ENCODE data around the gene TPSAB1. TPM values are rescaled to one million over a fixed set of nuclear protein-coding genes. Genes with fewer than 3 reads are reported as not detected.
"Not testable (repeated sequence)": the region's sequence is repeated elsewhere in the genome, so short reads cannot be mapped to it uniquely, and the experiment has no call there.

TPSAB1 gene
- total RNA-seq, 1 donor, result not detected

DNA sequence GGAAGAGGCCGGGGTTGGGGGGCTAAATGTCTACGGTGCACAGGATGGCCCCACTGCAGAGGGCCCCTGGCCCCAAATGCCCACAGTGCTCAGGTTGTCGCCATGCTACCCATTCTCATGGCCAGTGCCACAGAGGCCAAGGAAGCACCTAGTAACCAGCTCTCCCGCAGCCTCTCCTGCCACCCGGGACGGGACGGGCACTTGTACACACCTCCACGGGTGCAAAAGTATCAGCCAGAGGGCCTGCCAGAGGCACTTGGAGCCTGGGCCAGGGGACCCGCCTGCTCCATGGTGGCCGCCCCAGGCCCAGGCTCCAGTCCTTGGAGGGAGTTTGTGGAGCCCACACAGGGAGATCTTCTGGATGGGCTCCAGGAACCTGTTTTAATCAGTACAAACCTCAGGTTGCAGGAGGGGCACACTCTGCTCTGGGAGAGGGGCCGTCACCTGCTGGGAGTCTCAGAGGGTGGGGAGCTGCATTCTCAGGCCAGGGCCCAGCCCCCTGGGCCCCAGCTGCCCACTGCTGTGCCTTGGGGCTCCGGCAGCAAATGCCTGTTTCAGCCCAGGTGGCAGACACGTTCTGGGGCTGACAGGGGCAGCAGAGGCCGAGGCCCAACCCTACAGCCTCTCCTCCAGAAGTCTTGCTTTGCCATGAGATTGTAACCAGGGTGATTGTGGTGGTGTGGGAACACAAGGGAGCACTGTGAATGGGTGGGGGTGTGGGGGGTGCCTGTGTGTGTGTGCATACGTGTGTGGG is 23.3 kb downstream of the TPSAB1 start:
- no peaks in the 10 kb centered on the region for H3K79me2 ChIP-seq (ENCODE audit: insufficient read depth, low read length)
- H3K27ac ChIP-seq (ENCODE audit: low read depth, low read length), result no peak overlapping the region
- H3K4me1 ChIP-seq (ENCODE audit: insufficient read depth, low read length), result no peaks in the 10 kb centered on the region
- H3K4me3 ChIP-seq (ENCODE audit: insufficient read depth, low read length), result no peak overlapping the region
- H2AFZ ChIP-seq (ENCODE audit: low read length), result no peak overlapping the region
- no peaks in the 10 kb centered on the region for H3K36me3 ChIP-seq (ENCODE audit: insufficient read depth, low read length)
- no peak overlapping the region for H3K4me2 ChIP-seq (ENCODE audit: insufficient read depth, low read length)
- no peak for TF ChIP-seq CTCF (IDR thresholded peaks at IDR 0.05; ENCODE audit: extremely low read depth, low read depth, low read length)
- no peaks in the 10 kb centered on the region for H3K9me3 ChIP-seq (ENCODE audit: low read depth, low read length)
- peaks cover 29% of the 10 kb centered on the region for H3K27me3 ChIP-seq (ENCODE audit: insufficient read depth, low read length)
- DNase-seq (ENCODE audit: insufficient read length, low spot score, missing footprints), result no peak
- H4K20me1 ChIP-seq (ENCODE audit: insufficient read depth, low read length), result peaks cover 4% of the 10 kb centered on the region

- Histone ChIP-seq H3K4me1 (ENCODE audit: insufficient read depth, low read length) (no peaks in the 10 kb centered on the region), H3K36me3 (ENCODE audit: insufficient read depth, low read length) (no peaks in the 10 kb centered on the region), H3K79me2 (ENCODE audit: insufficient read depth, low read length) (no peaks in the 10 kb centered on the region), H3K4me2 (ENCODE audit: insufficient read depth, low read length) (no peak overlapping the region), H3K9me3 (ENCODE audit: low read depth, low read length) (no peaks in the 10 kb centered on the region), H2AFZ (ENCODE audit: low read length) (no peak overlapping the region), H3K4me3 (ENCODE audit: insufficient read depth, low read length) (no peak overlapping the region), H3K27ac (ENCODE audit: low read depth, low read length) (no peak overlapping the region), H3K27me3 (ENCODE audit: insufficient read depth, low read length) (peaks cover 22% of the 10 kb centered on the region), H4K20me1 (ENCODE audit: insufficient read depth, low read length) (peaks cover 4% of the 10 kb centered on the region)
- no peak for TF ChIP-seq CTCF (IDR thresholded peaks at IDR 0.05; ENCODE audit: extremely low read depth, low read depth, low read length)
- DNase-seq (ENCODE audit: insufficient read length, low spot score, missing footprints), result no peak
Observed at GRCh38 chr16:1264345-1265089, 24.0 kb downstream of the TPSAB1 start.

DNA sequence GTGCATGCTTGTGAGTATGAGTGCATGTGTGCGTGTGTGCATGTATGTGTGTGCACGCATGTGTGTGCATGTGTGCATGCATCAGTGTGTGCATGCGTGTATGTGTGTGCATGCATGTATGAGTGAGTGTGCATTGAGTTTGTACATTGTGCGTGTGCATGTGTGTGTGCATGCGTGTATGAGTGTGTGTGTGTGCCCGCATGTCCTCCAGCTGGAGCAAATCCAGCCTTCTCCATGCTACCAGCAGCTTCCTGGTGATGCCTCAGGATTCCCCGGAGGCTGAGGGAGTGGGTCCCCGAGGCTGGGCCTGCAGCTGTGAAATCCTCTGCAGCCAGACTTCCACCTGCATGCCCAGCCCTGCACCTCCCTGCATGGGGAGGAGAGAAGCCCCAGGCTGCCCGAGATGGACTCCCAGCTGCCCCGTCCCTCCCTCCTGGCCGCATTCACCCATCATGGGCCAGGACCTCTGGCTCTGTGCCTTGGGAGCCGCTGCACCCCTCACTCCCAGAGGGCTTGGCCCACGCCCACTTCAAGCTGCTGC is 24.7 kb downstream of the TPSAB1 start:
- TF ChIP-seq CTCF (IDR thresholded peaks at IDR 0.05; ENCODE audit: extremely low read depth, low read depth, low read length), result no peak
- peaks cover 15% of the 10 kb centered on the region for H3K27me3 ChIP-seq (ENCODE audit: insufficient read depth, low read length)
- no peak overlapping the region for H3K27ac ChIP-seq (ENCODE audit: low read depth, low read length)
- no peak overlapping the region for H3K4me2 ChIP-seq (ENCODE audit: insufficient read depth, low read length)
- H4K20me1 ChIP-seq (ENCODE audit: insufficient read depth, low read length), result peaks cover 4% of the 10 kb centered on the region
- H3K4me3 ChIP-seq (ENCODE audit: insufficient read depth, low read length), result no peak overlapping the region
- no peaks in the 10 kb centered on the region for H3K79me2 ChIP-seq (ENCODE audit: insufficient read depth, low read length)
- H2AFZ ChIP-seq (ENCODE audit: low read length), result no peak overlapping the region
- no peaks in the 10 kb centered on the region for H3K36me3 ChIP-seq (ENCODE audit: insufficient read depth, low read length)
- no peaks in the 10 kb centered on the region for H3K9me3 ChIP-seq (ENCODE audit: low read depth, low read length)
- DNase-seq (ENCODE audit: insufficient read length, low spot score, missing footprints), result no peak
- H3K4me1 ChIP-seq (ENCODE audit: insufficient read depth, low read length), result no peaks in the 10 kb centered on the region

GRCh38 chr16:1265826-1266225 is 25.3 kb downstream of the TPSAB1 start:
- Histone ChIP-seq H3K4me1 (ENCODE audit: insufficient read depth, low read length) (no peaks in the 10 kb centered on the region), H3K4me2 (ENCODE audit: insufficient read depth, low read length) (no peak overlapping the region), H3K4me3 (ENCODE audit: insufficient read depth, low read length) (no peak overlapping the region), H3K79me2 (ENCODE audit: insufficient read depth, low read length) (no peaks in the 10 kb centered on the region), H3K27ac (ENCODE audit: low read depth, low read length) (no peak overlapping the region), H3K9me3 (ENCODE audit: low read depth, low read length) (no peaks in the 10 kb centered on the region), H3K27me3 (ENCODE audit: insufficient read depth, low read length) (peaks cover 14% of the 10 kb centered on the region), H2AFZ (ENCODE audit: low read length) (no peak overlapping the region), H3K36me3 (ENCODE audit: insufficient read depth, low read length) (no peaks in the 10 kb centered on the region), H4K20me1 (ENCODE audit: insufficient read depth, low read length) (peaks cover 4% of the 10 kb centered on the region)
- no peak for DNase-seq (ENCODE audit: insufficient read length, low spot score, missing footprints)
- TF ChIP-seq CTCF (IDR thresholded peaks at IDR 0.05; ENCODE audit: extremely low read depth, low read depth, low read length), result no peak

DNA sequence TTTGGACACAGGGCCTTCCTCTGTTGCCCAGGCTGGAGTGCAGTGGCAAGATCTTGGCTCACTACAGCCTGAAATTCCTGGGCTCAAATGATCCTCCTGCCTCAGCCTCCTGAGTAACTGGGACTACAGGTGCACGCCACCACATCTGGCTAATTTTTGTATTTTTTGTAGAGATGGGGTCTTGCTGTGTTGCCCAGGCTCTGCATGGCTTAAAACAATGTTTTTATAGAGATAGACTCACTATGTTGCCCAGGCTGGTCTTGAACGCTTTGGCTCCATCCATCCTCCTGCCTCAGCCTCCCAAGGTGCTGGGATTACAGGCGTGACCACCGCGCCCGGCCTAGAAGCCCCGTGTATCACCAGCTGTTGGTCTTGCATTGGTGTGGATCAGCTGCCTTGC is 28.9 kb downstream of the TPSAB1 start:
- H3K79me2 ChIP-seq (ENCODE audit: insufficient read depth, low read length); H3K36me3 ChIP-seq (ENCODE audit: insufficient read depth, low read length); H3K27me3 ChIP-seq (ENCODE audit: insufficient read depth, low read length); H3K9me3 ChIP-seq (ENCODE audit: low read depth, low read length); H3K4me1 ChIP-seq (ENCODE audit: insufficient read depth, low read length); DNase-seq (ENCODE audit: insufficient read length, low spot score, missing footprints); H3K4me3 ChIP-seq (ENCODE audit: insufficient read depth, low read length); H4K20me1 ChIP-seq (ENCODE audit: insufficient read depth, low read length); H2AFZ ChIP-seq (ENCODE audit: low read length); H3K27ac ChIP-seq (ENCODE audit: low read depth, low read length); H3K4me2 ChIP-seq (ENCODE audit: insufficient read depth, low read length): not testable (repeated sequence)
